Ecto neural progenitor cell (in vitro differentiated cells): ENCODE measurements around the gene SENP8.

ENCODE experiments used
- DNase-seq: peaks from one replicate; pipeline ENCODE4 v3.0.0-alpha.2; 2018; ENCODE audit warnings: low spot score

The SENP8 gene

GRCh38 chr15:72175186-72176044 lies 57.2 kb downstream of the SENP8 start:
- DNase-seq = no peak

GRCh38 chr15:72176159-72176558 lies 58.0 kb downstream of the SENP8 start:
- DNase-seq = peak; percentile 45

- DNase-seq = peak; percentile 31
These were observed 58.5 kb downstream of the SENP8 start for GRCh38 chr15:72176743-72177142.

GRCh38 chr15:72178976-72179585 lies 60.9 kb downstream of the SENP8 start:
- peak; percentile 44 for DNase-seq

- DNase-seq = peak; percentile 72
These were observed 61.9 kb downstream of the SENP8 start for GRCh38 chr15:72179950-72180581.

GRCh38 chr15:72180761-72181324 lies 62.6 kb downstream of the SENP8 start:
- DNase-seq = no peak

- no peak for DNase-seq
These were observed 64.0 kb downstream of the SENP8 start for GRCh38 chr15:72182244-72182643.

- DNase-seq = peak; percentile 35
These were observed 64.5 kb downstream of the SENP8 start for GRCh38 chr15:72182673-72183072.

- no peak for DNase-seq
These were observed 65.6 kb downstream of the SENP8 start for GRCh38 chr15:72183781-72184164.

- DNase-seq = peak; percentile 83
These were observed 66.1 kb downstream of the SENP8 start for GRCh38 chr15:72184165-72184811.

GRCh38 chr15:72189250-72189902 lies 71.2 kb downstream of the SENP8 start:
- DNase-seq = no peak

- DNase-seq = peak; percentile 4
These were observed 74.2 kb downstream of the SENP8 start for GRCh38 chr15:72192416-72192815.
